ENCODE measurements around the gene DUOXA2.

The DUOXA2 gene

DNA sequence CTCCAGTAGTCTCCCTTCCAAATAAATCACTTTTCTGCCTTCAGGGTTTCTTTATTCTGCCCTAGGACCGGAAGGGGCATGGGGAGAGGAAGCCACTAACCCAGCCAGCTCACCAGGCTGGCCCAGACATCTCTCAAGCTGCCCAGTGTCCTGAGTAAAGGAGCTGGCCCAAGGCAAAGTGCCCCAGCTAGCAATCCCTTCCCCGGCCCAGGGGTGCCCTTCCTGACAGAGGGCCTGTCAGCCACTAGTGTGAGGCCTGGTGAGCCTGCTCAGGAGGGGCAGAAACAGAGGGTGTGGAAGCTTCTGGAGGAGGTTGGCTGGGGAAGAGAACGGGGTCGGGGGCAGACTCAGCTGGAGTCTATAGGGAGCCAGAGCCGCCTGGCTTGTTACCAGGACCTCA, 51.4 kb downstream of the DUOXA2 start:
- DNase-seq: no peak

DNA sequence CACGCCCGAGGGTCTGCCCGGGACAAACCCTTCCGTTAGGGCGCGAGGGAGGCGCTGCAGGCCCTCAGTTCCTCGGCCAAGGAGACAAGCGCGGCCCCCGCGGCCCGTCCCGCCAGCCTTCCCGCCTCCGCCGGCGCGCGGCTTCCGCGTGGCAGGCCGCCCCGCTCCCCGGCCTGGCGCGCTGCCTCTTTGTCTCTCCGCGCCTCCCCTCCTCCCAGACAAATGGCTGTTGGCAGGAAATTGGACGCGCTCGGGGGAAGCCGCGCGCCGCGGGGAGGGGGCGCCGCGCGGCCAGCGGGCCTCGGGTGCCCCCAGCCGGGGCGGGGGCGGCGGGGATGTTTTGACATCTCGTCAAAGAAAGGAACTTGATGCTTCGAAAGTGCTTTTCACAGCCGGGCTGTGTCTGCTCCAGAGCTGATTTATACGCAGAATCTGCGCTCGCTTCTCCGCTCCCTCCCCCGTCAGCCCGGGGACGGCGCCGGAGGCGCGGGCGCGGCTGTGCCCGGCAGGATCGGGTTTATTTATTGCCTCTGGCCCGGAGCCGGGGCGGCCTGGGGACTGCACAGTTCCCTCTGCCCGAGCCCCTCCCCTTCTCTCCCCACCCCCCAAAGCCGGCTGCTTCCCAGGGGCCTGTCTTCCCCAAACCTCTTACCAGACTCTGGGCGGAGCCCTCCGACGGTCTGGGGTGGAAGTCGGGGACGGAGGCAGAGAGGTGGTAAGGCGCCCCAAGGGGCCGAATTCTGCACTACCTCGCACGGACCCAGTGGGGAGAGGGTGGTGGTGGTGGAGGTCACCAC, 52.9 kb downstream of the DUOXA2 start:
- DNase-seq: peak; percentile 93

DNA sequence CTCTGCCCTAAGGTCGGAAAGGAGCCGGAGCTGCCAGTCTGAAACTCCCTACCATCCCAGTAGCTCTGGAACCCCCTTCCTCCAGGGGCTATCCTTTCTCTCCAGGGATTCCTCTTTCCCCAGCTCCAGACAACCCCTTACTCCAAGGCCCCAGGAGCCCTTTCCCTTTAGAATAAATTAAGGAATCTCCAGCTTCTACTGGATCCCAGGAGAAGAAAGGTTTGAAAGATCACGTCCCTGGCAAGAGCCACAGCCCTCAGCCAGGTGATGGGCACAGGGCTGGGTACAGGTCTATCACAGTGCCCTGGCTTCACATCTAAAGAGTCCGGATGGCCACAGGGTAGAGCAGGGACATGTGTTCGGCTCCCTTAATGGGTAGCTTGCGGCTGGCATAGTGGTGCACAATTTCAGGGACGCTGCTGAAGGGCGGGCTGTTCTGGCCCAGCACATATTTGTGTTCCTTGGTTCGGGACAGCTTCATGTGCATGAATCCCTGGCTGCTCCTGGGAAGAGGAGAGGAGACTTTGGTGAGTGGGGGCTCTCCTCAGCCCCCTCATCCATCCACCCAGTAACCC, 53.6 kb downstream of the DUOXA2 start:
- no peak for DNase-seq
